HEK293 (cell line): ENCODE measurements around the gene C6orf120.

Experiments
- CTCF ChIA-PET: fragments of 350-600 bp; formaldehyde crosslinking; extraction: SDS; loops from one replicate; lab custom pipeline; 2021; ENCODE audit warnings: antibody characterized with exemption; lab: Yijun Ruan, JAX
- POLR2A ChIA-PET: fragments of 300-600 bp; formaldehyde crosslinking; extraction: SDS; loops from one replicate; lab custom pipeline; 2020; ENCODE audit warnings: antibody characterized with exemption, inconsistent platforms; lab: Yijun Ruan, JAX
- H3K27ac ChIP-seq: fragments of 200-500 bp; sonication (Bioruptor generic); 2 replicates; pipeline ENCODE4 v1.5.1; 2014; ENCODE audit warnings: low read depth, low read length, control low read depth, inconsistent platforms; ENCODE audit errors: extremely low read depth
- H3K36me3 ChIP-seq, 2 experiments: fragments of 200-500 bp in 1 of 2; sonication (Bioruptor generic) in 1 of 2; 1 replicate in 1 of 2; 2 replicates in 1 of 2; pipeline ENCODE4 v1.5.1; 2014 to 2017; ENCODE audit warnings: inconsistent platforms in 2 of 2, low read length in 2 of 2; ENCODE audit not compliant: control insufficient read depth in 2 of 2, insufficient read depth in 1 of 2
- H3K4me1 ChIP-seq: fragments of 200-500 bp; sonication (Bioruptor generic); 2 replicates; pipeline ENCODE4 v1.5.1; 2014; ENCODE audit warnings: mild to moderate bottlenecking, low read length, inconsistent platforms; ENCODE audit not compliant: control insufficient read depth, insufficient read depth
- H3K4me3 ChIP-seq: 2 replicates; pipeline ENCODE4 v1.5.1; 2011; ENCODE audit warnings: low read depth, mild to moderate bottlenecking, control low read depth, low read length, moderate library complexity
- H3K9me3 ChIP-seq: fragments of 200-500 bp; sonication (Bioruptor generic); 2 replicates; pipeline ENCODE4 v1.5.1; 2014; ENCODE audit warnings: low read depth, low read length, inconsistent platforms; ENCODE audit not compliant: control insufficient read depth, insufficient read depth
- AEBP2 ChIP-seq: fragments of 450-650 bp; formaldehyde crosslinking; IDR thresholded peaks from 2 replicates; pipeline ENCODE4 v1.5.1; 2016; ENCODE audit warnings: missing biosample characterization, missing genetic modification characterization, borderline replicate concordance
- GLIS1 ChIP-seq: fragments of 450-650 bp; formaldehyde crosslinking; IDR thresholded peaks from 2 replicates; pipeline ENCODE4 v1.5.1; 2016; ENCODE audit warnings: missing biosample characterization, missing genetic modification characterization
- KLF16 ChIP-seq: fragments of 450-650 bp; formaldehyde crosslinking; IDR thresholded peaks from 2 replicates; pipeline ENCODE4 v1.5.1; 2017; ENCODE audit warnings: missing biosample characterization, missing genetic modification characterization
- KLF7 ChIP-seq: fragments of 450-650 bp; formaldehyde crosslinking; IDR thresholded peaks from 2 replicates; pipeline ENCODE4 v1.5.1; 2016; ENCODE audit warnings: missing biosample characterization, missing genetic modification characterization, borderline replicate concordance
- SETDB1 ChIP-seq: IDR thresholded peaks from one replicate; pipeline ENCODE4 v1.6.1; 2017; ENCODE audit warnings: mild to moderate bottlenecking, low read length, moderate library complexity, mixed read lengths; ENCODE audit not compliant: insufficient read length
- ZNF138 ChIP-seq: fragments of 450-650 bp; formaldehyde crosslinking; IDR thresholded peaks from 2 replicates; pipeline ENCODE4 v1.5.1; 2016; ENCODE audit warnings: missing biosample characterization, missing genetic modification characterization, borderline replicate concordance
- ZNF239 ChIP-seq: fragments of 450-650 bp; formaldehyde crosslinking; IDR thresholded peaks from 2 replicates; pipeline ENCODE4 v1.5.1; 2016; ENCODE audit warnings: missing biosample characterization, missing genetic modification characterization
- ZNF398 ChIP-seq: fragments of 450-650 bp; formaldehyde crosslinking; IDR thresholded peaks from 2 replicates; pipeline ENCODE4 v1.5.1; 2017; ENCODE audit warnings: missing biosample characterization, missing genetic modification characterization
- ZNF513 ChIP-seq: fragments of 450-650 bp; IDR thresholded peaks from 2 replicates; pipeline ENCODE4 v1.5.1; 2018; ENCODE audit warnings: missing biosample characterization, missing genetic modification characterization
- ZNF548 ChIP-seq: fragments of 450-650 bp; formaldehyde crosslinking; IDR thresholded peaks from 2 replicates; pipeline ENCODE4 v1.5.1; 2016; ENCODE audit warnings: missing biosample characterization, missing genetic modification characterization
- ZNF549 ChIP-seq: fragments of 450-650 bp; IDR thresholded peaks from 2 replicates; pipeline ENCODE4 v1.5.1; 2018; ENCODE audit warnings: missing biosample characterization, missing genetic modification characterization, mild to moderate bottlenecking, inconsistent platforms, moderate library complexity
- ZNF580 ChIP-seq: fragments of 450-650 bp; formaldehyde crosslinking; IDR thresholded peaks from 2 replicates; pipeline ENCODE4 v1.5.1; 2016; ENCODE audit warnings: missing biosample characterization, missing genetic modification characterization
- ZNF610 ChIP-seq: fragments of 450-650 bp; formaldehyde crosslinking; IDR thresholded peaks from 2 replicates; pipeline ENCODE4 v1.5.1; 2016; ENCODE audit warnings: missing biosample characterization, missing genetic modification characterization, borderline replicate concordance
- ZNF623 ChIP-seq: fragments of 450-650 bp; formaldehyde crosslinking; IDR thresholded peaks from 2 replicates; pipeline ENCODE4 v1.5.1; 2016; ENCODE audit warnings: missing biosample characterization, missing genetic modification characterization
- ZNF658 ChIP-seq: fragments of 450-650 bp; formaldehyde crosslinking; IDR thresholded peaks from 2 replicates; pipeline ENCODE4; 2016; ENCODE audit warnings: missing biosample characterization, missing genetic modification characterization
- ZNF701 ChIP-seq: fragments of 450-650 bp; formaldehyde crosslinking; IDR thresholded peaks from 2 replicates; pipeline ENCODE4 v1.5.1; 2016; ENCODE audit warnings: missing biosample characterization, missing genetic modification characterization
- ZNF76 ChIP-seq: fragments of 450-650 bp; formaldehyde crosslinking; IDR thresholded peaks from 2 replicates; pipeline ENCODE4; 2016; ENCODE audit warnings: low read depth, missing biosample characterization, missing genetic modification characterization, borderline replicate concordance
- ZNF792 ChIP-seq: fragments of 450-650 bp; formaldehyde crosslinking; IDR thresholded peaks from 2 replicates; pipeline ENCODE4 v1.5.1; 2016; ENCODE audit warnings: missing biosample characterization, missing genetic modification characterization

C6orf120 gene

GRCh38 chr6:169652896-169653295, 49.0 kb upstream of the C6orf120 start:
- H3K4me3 ChIP-seq, result no peak overlapping the region
- ChIA-PET POLR2A (no interaction called here), CTCF (no interaction called here)
- no peaks in the 10 kb centered on the region for H3K9me3 ChIP-seq
- no peak overlapping the region for H3K27ac ChIP-seq
- peaks cover 7 to 59% of the 10 kb centered on the region in 2 experiments; a peak in 2 of 3 replicates for H3K36me3 ChIP-seq
- no peak for TF ChIP-seq ZNF138 (tag by site-specific recombination)
- TF ChIP-seq ZNF701 (tag by site-specific recombination), result no peak
- TF ChIP-seq ZNF398 (tag by site-specific recombination), result no peak
- no peak for TF ChIP-seq GLIS1 (tag by site-specific recombination)
- no peak for TF ChIP-seq ZNF792 (tag by site-specific recombination)
- no peak for TF ChIP-seq KLF16 (tag by site-specific recombination)
- TF ChIP-seq ZNF658 (tag by site-specific recombination), result no peak
- TF ChIP-seq ZNF76, result no peak
- TF ChIP-seq ZNF623 (tag by site-specific recombination), result no peak
- no peak for TF ChIP-seq ZNF548
- no peak for TF ChIP-seq ZNF580
- no peak for TF ChIP-seq AEBP2 (tag by site-specific recombination)
- no peak for TF ChIP-seq KLF7 (tag by site-specific recombination)
- H3K4me1 ChIP-seq, result no peaks in the 10 kb centered on the region

- CTCF ChIA-PET, result interaction anchor here (0.8 kb wide), 1 partner anchor 181 kb away, joined by 3 read pairs; no protein-coding TSS in a partner anchor
- Histone ChIP-seq H3K9me3 (no peaks in the 10 kb centered on the region), H3K4me1 (no peaks in the 10 kb centered on the region), H3K36me3 (peaks cover 10 to 59% of the 10 kb centered on the region in 2 experiments; a peak in 2 of 3 replicates), H3K4me3 (no peak overlapping the region), H3K27ac (no peak overlapping the region)
- no peak for TF ChIP-seq ZNF549
- TF ChIP-seq ZNF610 (tag by site-specific recombination), result no peak
- TF ChIP-seq ZNF513, result no peak
- POLR2A ChIA-PET, result no interaction called here
Measured at GRCh38 chr6:169653691-169654090, 48.2 kb upstream of the C6orf120 start.

- H3K27ac ChIP-seq, result no peak overlapping the region
- peak overlapping the region; percentile 13 for H3K4me3 ChIP-seq
- H3K36me3 ChIP-seq, result peaks cover 11 to 69% of the 10 kb centered on the region in 2 experiments; a peak in 2 of 3 replicates
- CTCF ChIA-PET, result interaction anchor here (0.7 to 1.0 kb wide), 3 partner anchors 15 to 707 kb away, joined by 3 to 5 read pairs (median 3); no protein-coding TSS in a partner anchor
- no peaks in the 10 kb centered on the region for H3K9me3 ChIP-seq
- TF ChIP-seq ZNF239, result no peak
- TF ChIP-seq SETDB1, result peak; percentile 14
- POLR2A ChIA-PET, result no interaction called here
- no peaks in the 10 kb centered on the region for H3K4me1 ChIP-seq
Measured at GRCh38 chr6:169654598-169655391, 47.1 kb upstream of the C6orf120 start.
